Stomach smooth muscle (tissue), 2 donors: ENCODE measurements around the gene ARL10.

Experiments used
- H3K27ac ChIP-seq: one replicate; pipeline ENCODE4 v1.7.0; 2013; ENCODE audit warnings: mild to moderate bottlenecking, low read length, inconsistent platforms
- H3K27me3 ChIP-seq, 2 donors: one replicate each; pipeline ENCODE4 v1.7.0; 2013; ENCODE audit warnings: low read length in 2 of 2; ENCODE audit not compliant: insufficient read depth in 2 of 2, control insufficient read depth in 1 of 2
- H3K36me3 ChIP-seq, 2 donors: one replicate each; pipeline ENCODE4 v1.7.0; 2013; ENCODE audit warnings: low read length in 2 of 2; ENCODE audit not compliant: control insufficient read depth in 2 of 2, insufficient read depth in 2 of 2
- H3K4me1 ChIP-seq: one replicate; pipeline ENCODE4 v1.7.0; 2013; ENCODE audit warnings: low read length; ENCODE audit not compliant: control insufficient read depth, insufficient read depth
- H3K4me3 ChIP-seq, 2 donors: one replicate each; pipeline ENCODE4 v1.7.0; 2013; ENCODE audit warnings: low read length in 2 of 2
- H3K9ac ChIP-seq, 2 donors: one replicate each; pipeline ENCODE4 v1.7.0; 2013; ENCODE audit warnings: low read length in 2 of 2, mild to moderate bottlenecking in 1 of 2
- H3K9me3 ChIP-seq, 2 donors: one replicate each; pipeline ENCODE4 v1.7.0; 2013; ENCODE audit warnings: low read length in 2 of 2; ENCODE audit not compliant: control insufficient read depth in 2 of 2
- donor health status: healthy.
- donor health status: Pancreatic carcinoma.

Gene ARL10

GRCh38 chr5:176391999-176392398, 26.7 kb downstream of the ARL10 start:
- Histone ChIP-seq H3K4me3 (no peak overlapping the region), H3K4me1 (peaks cover 18% of the 10 kb centered on the region), H3K9me3 (no peaks in the 10 kb centered on the region), H3K27me3 (no peaks in the 10 kb centered on the region), H3K27ac (no peak overlapping the region), H3K36me3 (peaks cover 36 to 44% of the 10 kb centered on the region in 2 donors), H3K9ac (no peak overlapping the region)

- Histone ChIP-seq H3K27me3 (no peaks in the 10 kb centered on the region), H3K27ac (no peak overlapping the region), H3K4me3 (no peak overlapping the region), H3K9ac (no peak overlapping the region), H3K36me3 (peaks cover 37 to 45% of the 10 kb centered on the region in 2 donors), H3K9me3 (no peaks in the 10 kb centered on the region), H3K4me1 (peaks cover 15% of the 10 kb centered on the region)
These were observed 27.2 kb downstream of the ARL10 start for GRCh38 chr5:176392526-176392925.

DNA sequence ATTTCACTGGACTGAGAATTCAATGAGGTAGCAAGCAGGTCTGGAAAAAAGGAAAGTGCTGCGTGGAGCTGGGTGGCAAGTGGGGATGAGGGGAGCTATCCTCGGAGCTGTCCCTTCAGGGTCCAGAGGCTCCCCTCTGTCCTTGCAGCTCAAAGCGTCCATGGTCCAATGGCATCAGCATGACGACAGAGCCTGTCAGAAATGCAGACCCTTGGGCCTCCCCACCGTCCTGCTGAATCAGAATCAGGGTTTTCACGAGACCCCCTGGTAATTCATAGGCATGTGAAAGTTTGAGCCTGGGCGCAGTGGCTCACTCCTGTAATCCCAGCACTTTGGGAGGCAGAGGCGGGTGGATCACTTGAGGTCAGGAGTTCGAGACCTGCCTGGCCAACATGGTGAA, 28.8 kb downstream of the ARL10 start:
- H3K27me3 ChIP-seq, result no peaks in the 10 kb centered on the region
- no peak overlapping the region for H3K27ac ChIP-seq
- H3K4me3 ChIP-seq, result no peak overlapping the region
- H3K9ac ChIP-seq, result no peak overlapping the region
- H3K4me1 ChIP-seq, result peaks cover 6% of the 10 kb centered on the region
- peaks cover 37 to 45% of the 10 kb centered on the region in 2 donors for H3K36me3 ChIP-seq
- H3K9me3 ChIP-seq, result no peaks in the 10 kb centered on the region

DNA sequence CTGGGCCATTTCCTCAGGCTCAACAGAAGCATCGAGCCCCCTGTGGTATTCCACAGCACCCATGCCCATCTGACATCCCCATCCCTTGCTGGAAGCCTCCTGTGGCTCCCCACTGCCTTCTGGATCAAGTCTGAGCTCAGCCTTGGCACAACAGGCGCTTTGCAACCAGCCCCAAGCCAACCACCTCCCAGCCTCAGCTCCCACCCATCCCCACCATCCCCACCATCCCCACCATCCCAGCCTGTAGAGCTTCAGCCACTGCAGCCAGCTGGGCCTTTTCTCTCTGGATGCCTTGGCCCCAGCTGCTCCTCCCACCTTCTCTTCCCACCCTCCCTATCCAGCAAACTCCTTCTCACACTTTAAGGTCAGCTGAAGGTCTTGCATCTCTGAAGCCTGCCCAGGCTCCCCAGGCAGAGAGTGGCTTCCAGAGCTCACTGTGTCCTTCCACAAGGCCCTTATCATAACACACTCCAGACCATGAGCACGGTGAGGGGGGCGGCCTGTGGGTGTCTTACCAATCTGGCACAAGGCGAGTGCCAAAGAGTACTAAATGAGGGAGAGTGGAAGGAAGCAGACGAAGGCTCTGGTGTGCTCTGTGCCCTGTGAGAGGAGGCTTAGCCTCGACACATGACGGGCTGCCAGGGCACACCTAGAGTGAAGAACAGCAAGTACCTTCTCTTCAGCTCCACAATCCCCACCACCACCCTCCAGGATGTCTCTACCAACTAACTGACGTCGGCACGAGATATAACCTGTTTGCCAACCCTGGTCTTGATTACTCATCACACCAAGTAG, 29.8 kb downstream of the ARL10 start:
- Histone ChIP-seq H3K4me1 (no peaks in the 10 kb centered on the region), H3K27ac (no peak overlapping the region), H3K4me3 (no peak overlapping the region), H3K9ac (no peak overlapping the region), H3K36me3 (peaks cover 37 to 45% of the 10 kb centered on the region in 2 donors), H3K27me3 (no peaks in the 10 kb centered on the region), H3K9me3 (no peaks in the 10 kb centered on the region)

- Histone ChIP-seq H3K9me3 (no peaks in the 10 kb centered on the region), H3K27ac (peak overlapping the region; percentile 11), H3K27me3 (no peaks in the 10 kb centered on the region)
These were observed 31.0 kb downstream of the ARL10 start for GRCh38 chr5:176396330-176396729.

GRCh38 chr5:176397736-176398420, 32.6 kb downstream of the ARL10 start:
- Histone ChIP-seq H3K27me3 (no peaks in the 10 kb centered on the region), H3K9me3 (no peaks in the 10 kb centered on the region), H3K4me1 (no peaks in the 10 kb centered on the region), H3K36me3 (peaks cover 23 to 35% of the 10 kb centered on the region in 2 donors), H3K9ac (no peak overlapping the region), H3K4me3 (no peak overlapping the region), H3K27ac (no peak overlapping the region)

More at GRCh38 chr5:176396330-176396729, 31.0 kb downstream of the ARL10 start:
- H3K4me3 ChIP-seq, result no peak overlapping the region
- peaks cover 34 to 45% of the 10 kb centered on the region in 2 donors for H3K36me3 ChIP-seq
- H3K4me1 ChIP-seq, result no peaks in the 10 kb centered on the region
- no peak overlapping the region for H3K9ac ChIP-seq

DNA sequence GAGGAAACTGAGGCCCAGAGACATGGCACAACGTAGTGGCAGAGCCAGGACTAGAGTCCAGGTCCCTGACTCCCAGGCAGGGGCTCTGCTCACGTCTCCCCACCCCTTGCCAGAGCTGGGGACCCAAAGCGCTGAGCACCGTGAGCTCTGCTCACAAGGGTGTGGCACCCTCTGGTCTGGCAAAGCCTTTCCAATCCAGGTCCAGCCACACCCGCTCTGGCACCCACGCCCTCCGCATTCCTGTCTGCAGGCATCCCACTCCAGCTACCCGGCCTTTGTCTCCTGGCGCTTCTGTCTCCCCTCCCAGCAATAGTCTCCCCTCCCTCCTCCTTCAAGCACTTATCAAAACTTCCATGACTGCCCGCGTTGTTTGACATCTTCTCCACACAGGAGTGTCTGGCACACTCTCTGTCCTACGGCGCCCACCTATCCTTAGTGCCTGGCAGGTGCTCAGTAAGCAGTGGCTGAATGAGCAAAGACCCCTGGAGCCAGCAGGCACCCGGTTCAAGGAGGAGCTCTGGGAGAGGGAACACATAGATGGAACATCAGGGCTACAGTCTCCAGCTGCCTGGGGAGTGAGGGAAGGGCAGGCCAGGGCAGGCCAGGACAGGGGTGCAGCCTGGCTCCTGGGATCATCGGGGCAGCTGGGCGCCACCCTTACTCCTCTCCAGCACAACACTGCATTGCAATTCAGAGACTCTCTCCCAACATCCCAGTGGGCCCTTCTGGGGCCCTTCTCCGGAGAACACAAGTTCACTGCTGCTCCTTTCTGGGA, 35.3 kb downstream of the ARL10 start:
- Histone ChIP-seq H3K27me3 (no peaks in the 10 kb centered on the region), H3K4me3 (no peak overlapping the region), H3K9me3 (no peaks in the 10 kb centered on the region), H3K4me1 (no peaks in the 10 kb centered on the region), H3K27ac (no peak overlapping the region), H3K36me3 (peaks cover 11 to 20% of the 10 kb centered on the region in 2 donors), H3K9ac (no peak overlapping the region)

DNA sequence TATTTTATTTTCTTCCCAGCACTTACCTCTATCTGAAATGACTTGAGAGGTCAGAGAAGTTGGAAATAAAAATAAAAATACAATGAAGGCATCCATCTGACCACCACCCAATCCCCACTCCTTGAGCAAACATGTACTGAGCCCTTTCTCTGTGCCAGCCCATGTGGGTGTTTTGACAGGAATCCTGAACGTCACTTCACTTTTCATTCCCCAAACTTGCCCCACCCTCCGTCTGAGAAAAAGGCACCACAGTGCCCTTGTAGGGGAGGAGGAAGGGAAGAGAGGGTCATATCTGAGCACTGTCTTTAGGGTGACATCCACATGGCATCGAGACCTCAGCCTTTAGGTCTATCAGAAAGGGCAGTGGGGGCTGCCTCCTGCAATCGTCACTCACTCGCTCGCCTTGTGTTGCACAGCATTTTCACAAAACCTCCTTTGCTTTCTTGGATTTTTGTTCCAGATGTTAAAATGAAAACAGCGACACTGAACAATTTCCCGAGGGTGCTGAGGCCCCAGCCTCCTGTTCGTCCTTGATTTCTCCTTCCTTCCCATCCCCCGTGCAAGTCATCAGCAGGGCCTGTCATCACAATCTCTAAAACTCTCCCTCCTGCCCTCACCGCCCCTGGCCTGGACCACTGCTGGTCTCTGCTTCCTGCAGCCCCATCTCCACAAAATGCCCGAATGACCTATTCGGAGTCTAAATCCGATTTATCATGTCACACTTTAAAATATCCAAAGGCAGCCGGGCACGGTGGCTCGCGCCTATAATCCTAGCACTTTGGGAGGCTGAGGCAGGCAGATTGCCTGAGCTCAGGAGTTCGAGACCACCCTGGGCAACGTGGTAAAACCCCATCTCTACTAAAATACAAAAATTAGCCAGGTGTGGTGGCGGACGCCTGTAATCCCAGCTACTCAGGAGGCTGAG, 36.3 kb downstream of the ARL10 start:
- Histone ChIP-seq H3K4me3 (no peak overlapping the region), H3K9ac (no peak overlapping the region), H3K36me3 (peaks cover 11 to 22% of the 10 kb centered on the region in 2 donors), H3K27me3 (no peaks in the 10 kb centered on the region), H3K4me1 (no peaks in the 10 kb centered on the region), H3K27ac (no peak overlapping the region), H3K9me3 (no peaks in the 10 kb centered on the region)

DNA sequence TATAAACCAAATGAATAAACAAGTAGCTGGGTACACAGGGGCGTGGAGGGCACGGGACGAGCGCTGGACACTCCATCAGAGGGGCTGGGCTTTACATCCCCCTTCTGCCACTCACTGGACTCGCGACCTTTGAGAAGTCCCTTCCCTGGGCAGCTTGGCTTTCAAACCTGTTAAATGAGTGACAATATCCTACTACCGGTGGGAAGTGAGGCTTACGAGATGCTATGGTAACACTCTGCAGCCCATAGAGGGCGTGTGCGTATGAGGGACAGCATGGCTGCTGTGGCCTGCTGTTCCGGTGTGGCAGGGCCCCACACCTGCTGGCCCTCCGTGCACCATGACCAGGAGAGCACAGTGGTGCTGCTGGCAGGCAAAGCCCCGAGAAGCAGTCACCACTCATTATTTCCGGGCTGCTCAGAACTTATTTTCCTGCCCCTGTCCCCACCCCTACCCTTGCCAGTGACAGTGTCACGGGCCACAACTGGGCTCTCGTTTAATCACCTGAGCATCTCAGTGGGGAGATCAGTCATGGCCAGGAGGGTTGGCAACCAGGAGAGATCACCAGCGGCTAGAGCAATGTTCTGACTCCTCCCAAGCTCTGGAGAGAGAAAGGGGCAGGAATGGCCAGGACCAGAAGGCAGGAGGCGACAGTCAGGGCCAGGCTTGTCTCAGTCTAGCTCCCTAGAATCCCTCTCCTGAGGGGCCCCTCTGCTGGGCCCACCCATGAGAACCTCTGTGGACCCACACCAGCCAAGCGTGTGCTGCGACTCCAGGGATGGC, 40.6 kb downstream of the ARL10 start:
- Histone ChIP-seq H3K4me3 (no peak overlapping the region), H3K4me1 (no peaks in the 10 kb centered on the region), H3K9me3 (no peaks in the 10 kb centered on the region), H3K36me3 (peaks cover 18 to 28% of the 10 kb centered on the region in 2 donors), H3K27ac (no peak overlapping the region), H3K9ac (no peak overlapping the region), H3K27me3 (no peaks in the 10 kb centered on the region)
